ENCODE data around the gene APOBEC3B.
A peak's percentile ranks its signal among the peaks of the same experiment; 100 is the strongest.
"Not testable (repeated sequence)": the region's sequence is repeated elsewhere in the genome, so short reads cannot be mapped to it uniquely, and the experiment has no call there.

Gene APOBEC3B

DNA sequence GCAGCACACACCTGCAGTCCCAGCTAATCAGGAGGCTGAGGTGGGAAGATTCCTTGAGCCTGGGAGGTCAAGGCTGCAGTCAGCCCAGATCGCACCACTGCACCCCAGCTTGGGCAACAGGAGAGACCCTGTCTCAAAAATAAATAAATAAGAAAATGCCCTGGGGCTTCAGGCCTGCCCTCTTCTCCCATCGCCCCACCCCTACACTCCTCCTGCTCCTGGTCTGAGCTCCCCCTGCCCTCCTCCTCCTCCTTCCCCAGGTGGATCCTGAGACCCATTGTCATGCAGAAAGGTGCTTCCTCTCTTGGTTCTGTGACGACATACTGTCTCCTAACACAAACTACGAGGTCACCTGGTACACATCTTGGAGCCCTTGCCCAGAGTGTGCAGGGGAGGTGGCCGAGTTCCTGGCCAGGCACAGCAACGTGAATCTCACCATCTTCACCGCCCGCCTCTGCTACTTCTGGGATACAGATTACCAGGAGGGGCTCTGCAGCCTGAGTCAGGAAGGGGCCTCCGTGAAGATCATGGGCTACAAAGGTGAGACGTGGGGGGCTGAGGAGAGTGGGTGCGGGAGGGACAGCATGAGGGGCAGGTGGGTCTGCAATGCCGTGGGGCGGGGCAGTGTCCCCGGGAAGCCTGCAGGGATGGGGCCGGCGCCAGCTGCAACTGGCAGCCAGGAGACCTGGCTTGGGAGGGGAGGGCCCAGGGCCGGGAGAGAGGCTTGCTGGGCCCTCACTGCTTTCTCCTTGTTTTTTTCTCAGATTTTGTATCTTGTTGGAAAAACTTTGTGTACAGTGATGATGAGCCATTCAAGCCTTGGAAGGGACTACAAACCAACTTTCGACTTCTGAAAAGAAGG is 49.5 kb downstream of the APOBEC3B start:
- not testable (repeated sequence) for DNase-seq (ENCODE audit: low read depth)

- not testable (repeated sequence) for DNase-seq (ENCODE audit: low read depth)
Observed at GRCh38 chr22:39037071-39037470, 54.9 kb downstream of the APOBEC3B start.

DNA sequence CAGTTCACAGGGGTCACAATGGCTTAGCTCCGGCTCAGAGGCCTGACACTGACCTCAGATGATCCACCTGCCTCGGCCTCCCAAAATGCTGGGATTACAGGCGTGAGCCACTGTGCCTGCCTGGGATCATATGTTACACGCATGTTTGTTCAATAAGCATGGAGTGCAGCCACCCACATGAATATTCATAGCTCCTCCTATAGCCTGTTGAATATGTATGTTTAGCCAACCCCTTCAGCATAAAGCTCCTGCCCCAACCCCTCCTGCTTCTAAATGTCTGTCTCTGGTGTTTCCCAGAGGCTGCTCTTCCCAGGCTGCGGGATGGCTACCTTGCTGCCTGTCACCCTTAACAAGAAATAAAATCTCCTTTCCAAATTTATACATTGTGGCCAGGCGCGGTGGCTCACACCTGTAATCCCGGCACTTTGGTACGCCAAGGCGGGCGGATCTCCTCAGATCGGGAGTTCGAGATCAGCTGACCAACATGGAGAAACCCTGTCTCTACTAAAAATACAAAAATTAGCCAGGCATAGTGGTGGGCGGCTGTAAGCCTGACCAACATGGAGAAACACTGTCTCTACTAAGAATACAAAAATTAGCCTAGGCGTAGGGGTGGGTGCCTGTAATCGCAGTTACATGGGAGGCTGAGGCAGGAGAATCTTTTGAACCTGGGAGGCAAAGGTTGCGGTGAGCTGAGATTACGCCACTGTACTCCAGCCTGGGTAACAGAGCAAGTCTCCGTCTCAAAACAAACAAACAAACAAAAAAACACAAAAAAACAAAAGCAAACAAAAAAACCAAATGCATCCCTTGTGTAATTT is 57.4 kb downstream of the APOBEC3B start:
- no peak for DNase-seq (ENCODE audit: low read depth)

DNA sequence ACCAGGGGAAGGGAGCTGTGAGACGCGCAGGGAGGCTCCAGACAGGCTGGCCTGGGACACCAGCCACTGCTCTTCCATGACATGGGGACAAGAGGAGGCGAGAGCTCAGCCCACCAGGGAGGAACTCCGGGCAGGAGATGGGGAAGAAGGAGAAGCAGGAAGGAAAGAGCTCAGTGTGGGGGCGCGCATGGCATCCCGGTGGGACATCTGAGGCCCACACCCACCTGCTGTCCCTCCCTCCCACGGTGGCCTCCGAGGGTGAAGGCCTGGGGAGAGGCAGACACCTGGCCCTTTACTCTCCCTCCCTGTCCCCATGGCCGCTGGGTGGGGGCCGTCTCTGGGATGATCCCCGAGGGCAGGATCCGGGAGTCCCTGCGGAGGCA is 58.0 kb downstream of the APOBEC3B start:
- not testable (repeated sequence) for DNase-seq (ENCODE audit: low read depth)

DNA sequence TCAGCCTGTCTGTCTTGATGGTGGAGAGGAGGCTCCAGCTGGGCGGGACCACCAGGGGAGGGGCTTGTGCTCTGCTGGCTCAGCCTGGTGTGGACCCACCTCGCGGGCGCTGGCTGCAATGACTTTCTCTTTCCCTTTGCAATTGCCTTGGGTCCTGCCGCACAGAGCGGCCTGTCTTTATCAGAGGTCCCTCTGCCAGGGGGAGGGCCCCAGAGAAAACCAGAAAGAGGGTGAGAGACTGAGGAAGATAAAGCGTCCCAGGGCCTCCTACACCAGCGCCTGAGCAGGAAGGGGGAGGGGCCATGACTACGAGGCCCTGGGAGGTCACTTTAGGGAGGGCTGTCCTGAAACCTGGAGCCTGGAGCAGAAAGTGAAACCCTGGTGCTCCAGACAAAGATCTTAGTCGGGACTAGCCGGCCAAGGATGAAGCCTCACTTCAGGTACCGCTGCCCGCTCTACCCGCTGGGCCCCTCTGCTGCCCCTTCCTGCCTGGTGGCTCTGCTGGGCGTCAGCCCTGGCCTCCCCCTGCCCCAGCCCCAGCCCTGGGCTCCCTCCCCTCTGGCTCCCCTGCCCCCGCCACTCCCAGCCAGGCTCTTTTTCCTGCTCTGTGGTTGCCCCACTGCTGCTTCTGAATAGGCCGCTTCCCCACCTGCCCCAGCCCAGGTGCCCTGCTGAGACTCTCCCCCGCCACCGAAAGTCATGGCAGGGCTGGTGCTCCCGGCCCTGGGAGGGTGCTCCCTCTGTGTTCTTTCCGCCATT is 58.6 kb downstream of the APOBEC3B start, which contains the start of gene APOBEC3F:
Gene APOBEC3F (plus strand): TSS at position 327 of the 759 bp plus-strand sequence. CDS start 97 bp downstream, at position 424.
- DNase-seq (ENCODE audit: low read depth) = peak; percentile 35

- no peak for DNase-seq (ENCODE audit: low read depth)
Observed at GRCh38 chr22:39041908-39042307, 59.8 kb downstream of the APOBEC3B start.
